GM12878 (cell line): ENCODE data around the gene ZBED4.

Experiments used
- CREB1 ChIP-seq: IDR thresholded peaks from 2 replicates; pipeline ENCODE4 v1.6.1; 2012; ENCODE audit warnings: low read depth, mild to moderate bottlenecking, inconsistent platforms
- CREM ChIP-seq: IDR thresholded peaks from 2 replicates; pipeline ENCODE4 v1.6.1; 2014; ENCODE audit warnings: antibody characterized with exemption, low read depth
- EZH2 ChIP-seq: IDR thresholded peaks from 2 replicates; pipeline ENCODE4 v1.6.1; 2012; ENCODE audit warnings: low read depth, mild to moderate bottlenecking, control low read depth, inconsistent platforms, low read length, borderline replicate concordance; ENCODE audit not compliant: control insufficient read depth
- ZSCAN29 ChIP-seq: fragments of 450-650 bp; IDR thresholded peaks from 2 replicates; pipeline ENCODE4 v1.6.1; 2017; ENCODE audit warnings: mild to moderate bottlenecking, moderate library complexity
- TF ChIP-seq, protein P1 (sequence below), 3 experiments: IDR thresholded peaks in 2 of 3; conservative IDR thresholded peaks in 1 of 3; 2 replicates each; pipeline ENCODE4 v1.5.1; 2011; ENCODE audit warnings: low read depth in 3 of 3, low read length in 3 of 3, mild to moderate bottlenecking in 3 of 3, control low read depth in 2 of 3, moderate library complexity in 2 of 3, inconsistent platforms in 1 of 3, mixed read lengths in 1 of 3; ENCODE audit not compliant: control insufficient read depth in 2 of 3, insufficient read depth in 1 of 3; ENCODE audit errors: extremely low read depth in 1 of 3
- TF ChIP-seq, protein P2 (sequence below): IDR thresholded peaks from 2 replicates; pipeline ENCODE4 v1.6.1; 2011; ENCODE audit warnings: borderline replicate concordance, low read depth, mild to moderate bottlenecking, moderate library complexity, low read length; ENCODE audit not compliant: insufficient read depth, poor library complexity, severe bottlenecking
- TF ChIP-seq, protein P3 (sequence below): IDR thresholded peaks from 2 replicates; pipeline ENCODE4 v1.6.1; 2012; ENCODE audit warnings: low read depth, low read length, improper control_type of control experiment
- TF ChIP-seq, protein P4 (sequence below): IDR thresholded peaks from 2 replicates; pipeline ENCODE4 v1.6.1; 2011; ENCODE audit warnings: borderline replicate concordance, low read depth, mild to moderate bottlenecking, moderate library complexity, mixed read lengths, low read length; ENCODE audit not compliant: insufficient read depth; ENCODE audit errors: extremely low read length
- TF ChIP-seq, protein P5 (sequence below): fragments of 450-650 bp; formaldehyde crosslinking; IDR thresholded peaks from 2 replicates; pipeline ENCODE4 v1.5.0; 2022; ENCODE audit warnings: mild to moderate bottlenecking, missing genetic modification characterization

DNA sequence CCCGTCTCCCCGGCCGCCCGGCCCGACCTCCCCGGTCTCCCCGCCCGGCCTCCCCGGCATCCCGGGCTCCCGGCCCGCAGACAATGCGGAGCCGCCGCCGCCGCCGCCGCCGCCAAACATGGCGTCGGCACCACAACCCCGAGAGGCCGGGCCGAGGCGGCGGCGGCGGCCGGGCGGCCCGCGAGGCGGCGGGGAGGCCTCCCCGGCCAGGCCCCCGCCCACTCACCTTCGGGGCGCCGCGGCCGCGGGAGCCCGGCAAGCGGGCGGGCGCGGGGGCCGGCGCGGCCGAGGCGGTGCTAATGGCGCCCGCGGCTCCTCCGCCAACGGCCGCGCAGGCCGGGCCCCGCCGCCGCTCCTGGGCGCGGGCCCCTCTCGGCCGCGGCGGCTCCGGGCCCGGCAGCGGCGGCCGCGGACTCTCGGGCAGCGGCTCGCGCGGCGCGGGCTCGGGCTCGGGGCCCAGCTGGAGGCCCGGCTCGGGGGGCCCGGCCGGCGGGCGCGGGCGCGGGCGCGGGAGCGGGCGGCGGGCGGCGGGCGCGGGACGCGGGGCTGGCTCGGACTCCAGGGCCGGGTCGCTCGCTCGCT is 26.3 kb upstream of the ZBED4 start:
- TF ChIP-seq CREB1 (no peak), CREM (no peak), EZH2 (no peak), ZSCAN29 (no peak)
- TF ChIP-seq, protein P1, sequence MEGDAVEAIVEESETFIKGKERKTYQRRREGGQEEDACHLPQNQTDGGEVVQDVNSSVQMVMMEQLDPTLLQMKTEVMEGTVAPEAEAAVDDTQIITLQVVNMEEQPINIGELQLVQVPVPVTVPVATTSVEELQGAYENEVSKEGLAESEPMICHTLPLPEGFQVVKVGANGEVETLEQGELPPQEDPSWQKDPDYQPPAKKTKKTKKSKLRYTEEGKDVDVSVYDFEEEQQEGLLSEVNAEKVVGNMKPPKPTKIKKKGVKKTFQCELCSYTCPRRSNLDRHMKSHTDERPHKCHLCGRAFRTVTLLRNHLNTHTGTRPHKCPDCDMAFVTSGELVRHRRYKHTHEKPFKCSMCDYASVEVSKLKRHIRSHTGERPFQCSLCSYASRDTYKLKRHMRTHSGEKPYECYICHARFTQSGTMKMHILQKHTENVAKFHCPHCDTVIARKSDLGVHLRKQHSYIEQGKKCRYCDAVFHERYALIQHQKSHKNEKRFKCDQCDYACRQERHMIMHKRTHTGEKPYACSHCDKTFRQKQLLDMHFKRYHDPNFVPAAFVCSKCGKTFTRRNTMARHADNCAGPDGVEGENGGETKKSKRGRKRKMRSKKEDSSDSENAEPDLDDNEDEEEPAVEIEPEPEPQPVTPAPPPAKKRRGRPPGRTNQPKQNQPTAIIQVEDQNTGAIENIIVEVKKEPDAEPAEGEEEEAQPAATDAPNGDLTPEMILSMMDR (IDR thresholded peaks at IDR 0.05 in 2 of 3, conservative IDR thresholded peaks at IDR 0.05 in 1 of 3; ENCODE audit: control insufficient read depth in 2 of 3, extremely low read depth in 1 of 3, insufficient read depth in 1 of 3, low read depth in 3 of 3, low read length in 3 of 3): no peak
- TF ChIP-seq, protein P2, sequence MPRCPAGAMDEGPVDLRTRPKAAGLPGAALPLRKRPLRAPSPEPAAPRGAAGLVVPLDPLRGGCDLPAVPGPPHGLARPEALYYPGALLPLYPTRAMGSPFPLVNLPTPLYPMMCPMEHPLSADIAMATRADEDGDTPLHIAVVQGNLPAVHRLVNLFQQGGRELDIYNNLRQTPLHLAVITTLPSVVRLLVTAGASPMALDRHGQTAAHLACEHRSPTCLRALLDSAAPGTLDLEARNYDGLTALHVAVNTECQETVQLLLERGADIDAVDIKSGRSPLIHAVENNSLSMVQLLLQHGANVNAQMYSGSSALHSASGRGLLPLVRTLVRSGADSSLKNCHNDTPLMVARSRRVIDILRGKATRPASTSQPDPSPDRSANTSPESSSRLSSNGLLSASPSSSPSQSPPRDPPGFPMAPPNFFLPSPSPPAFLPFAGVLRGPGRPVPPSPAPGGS: no peak
- TF ChIP-seq, protein P3, sequence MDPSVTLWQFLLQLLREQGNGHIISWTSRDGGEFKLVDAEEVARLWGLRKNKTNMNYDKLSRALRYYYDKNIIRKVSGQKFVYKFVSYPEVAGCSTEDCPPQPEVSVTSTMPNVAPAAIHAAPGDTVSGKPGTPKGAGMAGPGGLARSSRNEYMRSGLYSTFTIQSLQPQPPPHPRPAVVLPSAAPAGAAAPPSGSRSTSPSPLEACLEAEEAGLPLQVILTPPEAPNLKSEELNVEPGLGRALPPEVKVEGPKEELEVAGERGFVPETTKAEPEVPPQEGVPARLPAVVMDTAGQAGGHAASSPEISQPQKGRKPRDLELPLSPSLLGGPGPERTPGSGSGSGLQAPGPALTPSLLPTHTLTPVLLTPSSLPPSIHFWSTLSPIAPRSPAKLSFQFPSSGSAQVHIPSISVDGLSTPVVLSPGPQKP: no peak
- TF ChIP-seq, protein P4, sequence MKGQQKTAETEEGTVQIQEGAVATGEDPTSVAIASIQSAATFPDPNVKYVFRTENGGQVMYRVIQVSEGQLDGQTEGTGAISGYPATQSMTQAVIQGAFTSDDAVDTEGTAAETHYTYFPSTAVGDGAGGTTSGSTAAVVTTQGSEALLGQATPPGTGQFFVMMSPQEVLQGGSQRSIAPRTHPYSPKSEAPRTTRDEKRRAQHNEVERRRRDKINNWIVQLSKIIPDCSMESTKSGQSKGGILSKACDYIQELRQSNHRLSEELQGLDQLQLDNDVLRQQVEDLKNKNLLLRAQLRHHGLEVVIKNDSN: no peak
- TF ChIP-seq, protein P5, sequence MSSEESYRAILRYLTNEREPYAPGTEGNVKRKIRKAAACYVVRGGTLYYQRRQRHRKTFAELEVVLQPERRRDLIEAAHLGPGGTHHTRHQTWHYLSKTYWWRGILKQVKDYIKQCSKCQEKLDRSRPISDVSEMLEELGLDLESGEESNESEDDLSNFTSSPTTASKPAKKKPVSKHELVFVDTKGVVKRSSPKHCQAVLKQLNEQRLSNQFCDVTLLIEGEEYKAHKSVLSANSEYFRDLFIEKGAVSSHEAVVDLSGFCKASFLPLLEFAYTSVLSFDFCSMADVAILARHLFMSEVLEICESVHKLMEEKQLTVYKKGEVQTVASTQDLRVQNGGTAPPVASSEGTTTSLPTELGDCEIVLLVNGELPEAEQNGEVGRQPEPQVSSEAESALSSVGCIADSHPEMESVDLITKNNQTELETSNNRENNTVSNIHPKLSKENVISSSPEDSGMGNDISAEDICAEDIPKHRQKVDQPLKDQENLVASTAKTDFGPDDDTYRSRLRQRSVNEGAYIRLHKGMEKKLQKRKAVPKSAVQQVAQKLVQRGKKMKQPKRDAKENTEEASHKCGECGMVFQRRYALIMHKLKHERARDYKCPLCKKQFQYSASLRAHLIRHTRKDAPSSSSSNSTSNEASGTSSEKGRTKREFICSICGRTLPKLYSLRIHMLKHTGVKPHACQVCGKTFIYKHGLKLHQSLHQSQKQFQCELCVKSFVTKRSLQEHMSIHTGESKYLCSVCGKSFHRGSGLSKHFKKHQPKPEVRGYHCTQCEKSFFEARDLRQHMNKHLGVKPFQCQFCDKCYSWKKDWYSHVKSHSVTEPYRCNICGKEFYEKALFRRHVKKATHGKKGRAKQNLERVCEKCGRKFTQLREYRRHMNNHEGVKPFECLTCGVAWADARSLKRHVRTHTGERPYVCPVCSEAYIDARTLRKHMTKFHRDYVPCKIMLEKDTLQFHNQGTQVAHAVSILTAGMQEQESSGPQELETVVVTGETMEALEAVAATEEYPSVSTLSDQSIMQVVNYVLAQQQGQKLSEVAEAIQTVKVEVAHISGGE (CRISPR knock-in tag): no peak
